CD4-positive, alpha-beta T cell (primary cell): ENCODE results near the gene C3orf20. TPM values are rescaled to one million over a fixed set of nuclear protein-coding genes. Genes with fewer than 3 reads are reported as not detected.

Experiments used
- ATAC-seq: fragments of 200-7000 bp; cut with Tn5 transposase; one replicate; pipeline ENCODE4 v1.10.0; 2022; ENCODE audit warnings: mild to moderate bottlenecking; ENCODE audit not compliant: poor library complexity
- CTCF ChIA-PET: fragments of 350-600 bp; sonication (Branson Sonifier 250); formaldehyde crosslinking; loops from one replicate; lab custom pipeline; 2021; ENCODE audit warnings: antibody characterized with exemption, inconsistent platforms; lab: Charles Lee
- POLR2A ChIA-PET: fragments of 350-600 bp; sonication (Branson Sonifier 250); formaldehyde crosslinking; loops from one replicate; lab custom pipeline; 2021; ENCODE audit warnings: antibody characterized with exemption, inconsistent platforms; lab: Charles Lee
- DNase-seq, 14 experiments: peaks; one replicate each; pipeline ENCODE4 v3.0.0-alpha.2; 2013 to 2020; ENCODE audit warnings: mixed read lengths in 2 of 14
- H3K27ac ChIP-seq, 2 donors: one replicate each; pipeline versions ENCODE4 v1.5.1 to v1.7.0; 2013; ENCODE audit warnings: low read length in 2 of 2, low read depth in 1 of 2, mild to moderate bottlenecking in 1 of 2
- H3K27me3 ChIP-seq, 2 experiments: 1 replicate in 1 of 2; 2 replicates in 1 of 2; pipeline versions ENCODE4 v1.6.1 to v1.7.0; 2013; ENCODE audit warnings: low read length in 2 of 2, control low read depth in 1 of 2, mild to moderate bottlenecking in 1 of 2, moderate library complexity in 1 of 2; ENCODE audit not compliant: insufficient read depth in 2 of 2, control insufficient read depth in 1 of 2
- H3K36me3 ChIP-seq: one replicate; pipeline ENCODE4 v1.6.1; 2013; ENCODE audit warnings: low read length, control low read depth; ENCODE audit not compliant: insufficient read depth
- H3K4me1 ChIP-seq: one replicate; pipeline ENCODE4 v1.6.1; 2013; ENCODE audit warnings: low read length, control low read depth; ENCODE audit not compliant: insufficient read depth
- H3K4me3 ChIP-seq: one replicate; pipeline ENCODE4 v1.5.1; 2013; ENCODE audit warnings: mild to moderate bottlenecking, low read length, moderate library complexity
- H3K9me3 ChIP-seq, 2 experiments: 1 replicate in 1 of 2; 2 replicates in 1 of 2; pipeline versions ENCODE4 v1.6.1 to v1.7.0; 2013; ENCODE audit warnings: low read length in 2 of 2, mild to moderate bottlenecking in 2 of 2, control low read depth in 1 of 2, moderate library complexity in 1 of 2; ENCODE audit not compliant: control insufficient read depth in 1 of 2, insufficient read depth in 1 of 2
- H3K27ac Mint-ChIP-seq: one replicate; pipeline ENCODE4 v1.8.0; 2020; ENCODE audit warnings: mixed read lengths
- H3K27me3 Mint-ChIP-seq: one replicate; pipeline ENCODE4 v1.8.0; 2021; ENCODE audit warnings: mixed read lengths
- H3K36me3 Mint-ChIP-seq: one replicate; pipeline ENCODE4 v1.8.0; 2021; ENCODE audit warnings: low read depth, mixed read lengths
- H3K4me1 Mint-ChIP-seq: one replicate; pipeline ENCODE4 v1.8.0; 2021; ENCODE audit warnings: low read depth, mixed read lengths
- H3K4me3 Mint-ChIP-seq: one replicate; pipeline ENCODE4 v1.8.0; 2020; ENCODE audit warnings: mild to moderate bottlenecking, mixed read lengths
- H3K9me3 Mint-ChIP-seq: one replicate; pipeline ENCODE4 v1.8.0; 2020; ENCODE audit warnings: mixed read lengths
- CTCF ChIP-seq: fragments of 200-600 bp; IDR thresholded peaks from one replicate; pipeline ENCODE4 v1.8.0; 2022; ENCODE audit warnings: antibody characterized with exemption, mild to moderate bottlenecking
- intact Hi-C, 2 experiments: fragments of 100-400 bp; cut with DNase I in 1 of 2; cut with micrococcal nuclease in 1 of 2; formaldehyde crosslinking; loops; one replicate each; pipeline versions ENCODE4 v1.15.1 to v1.9.0; 2023 to 2025; cut with DNase I, micrococcal nuclease
- total RNA-seq, 174 experiments: library from RNA in 2 of 174; stranded (reverse) in 2 of 174; gene quantifications; one replicate each; pipeline ENCODE4 v1.2.3 and lab custom pipeline; 2021 to 2026

The C3orf20 gene
- total RNA-seq, 2 experiments from 2014 or later = 0.14 TPM; not detected in 1

GRCh38 chr3:14700891-14701290, 25.9 kb downstream of the C3orf20 start:
- no peak for ATAC-seq
- CTCF ChIA-PET = no interaction called here
- intact Hi-C loops = no loop called here

GRCh38 chr3:14701676-14702075, 26.7 kb downstream of the C3orf20 start:
- H3K36me3 ChIP-seq = no peaks in the 10 kb centered on the region
- Mint-ChIP-seq H3K27me3 (no peaks in the 10 kb centered on the region), H3K4me3 (no peak overlapping the region), H3K27ac (no peak overlapping the region), H3K4me1 (no peaks in the 10 kb centered on the region), H3K9me3 (no peaks in the 10 kb centered on the region), H3K36me3 (no peaks in the 10 kb centered on the region)
- ChIA-PET CTCF (no interaction called here), POLR2A (no interaction called here)
- no peaks in the 10 kb centered on the region for H3K9me3 ChIP-seq
- intact Hi-C loops = no loop called here
- no peak overlapping the region for H3K27ac ChIP-seq
- no peaks in the 10 kb centered on the region for H3K4me1 ChIP-seq
- TF ChIP-seq CTCF = no peak
- ATAC-seq (no peak), DNase-seq (no peak)
- H3K4me3 ChIP-seq = no peak overlapping the region
- no peaks in the 10 kb centered on the region for H3K27me3 ChIP-seq

More at GRCh38 chr3:14700891-14701290, 25.9 kb downstream of the C3orf20 start:
- no peak overlapping the region for H3K27ac Mint-ChIP-seq
- no peaks in the 10 kb centered on the region for H3K27me3 ChIP-seq
- no peaks in the 10 kb centered on the region for H3K36me3 ChIP-seq
- H3K27me3 Mint-ChIP-seq = no peaks in the 10 kb centered on the region
- no peaks in the 10 kb centered on the region for H3K4me1 Mint-ChIP-seq
- H3K4me1 ChIP-seq = no peaks in the 10 kb centered on the region
- TF ChIP-seq CTCF = no peak
- no peaks in the 10 kb centered on the region for H3K9me3 Mint-ChIP-seq
- no peak overlapping the region for H3K4me3 Mint-ChIP-seq
- H3K36me3 Mint-ChIP-seq = no peaks in the 10 kb centered on the region
- DNase-seq = no peak
- H3K9me3 ChIP-seq = no peaks in the 10 kb centered on the region
- no peak overlapping the region for H3K4me3 ChIP-seq
- no peak overlapping the region for H3K27ac ChIP-seq
- POLR2A ChIA-PET = no interaction called here

GRCh38 chr3:14703128-14703750, 28.3 kb downstream of the C3orf20 start:
- no peak for ATAC-seq
- intact Hi-C loops = no loop called here
- Mint-ChIP-seq H3K36me3 (no peaks in the 10 kb centered on the region), H3K27me3 (no peaks in the 10 kb centered on the region), H3K4me1 (no peaks in the 10 kb centered on the region), H3K27ac (no peak overlapping the region), H3K4me3 (no peak overlapping the region), H3K9me3 (no peaks in the 10 kb centered on the region)
- POLR2A ChIA-PET = no interaction called here
- CTCF ChIA-PET = no interaction called here
- Histone ChIP-seq H3K36me3 (no peaks in the 10 kb centered on the region), H3K4me1 (no peaks in the 10 kb centered on the region), H3K27ac (no peak overlapping the region), H3K9me3 (no peaks in the 10 kb centered on the region), H3K27me3 (no peaks in the 10 kb centered on the region), H3K4me3 (no peak overlapping the region)
- no peak for DNase-seq
- no peak for TF ChIP-seq CTCF
